CD4-positive, CD25-positive, alpha-beta regulatory T cell (primary cell): ENCODE data around the gene LBHD2. TPM values are rescaled to one million over a fixed set of nuclear protein-coding genes. Genes with fewer than 3 reads are reported as not detected.

ENCODE experiments used
- ATAC-seq, 2 donors: fragments of 150-1000 bp; cut with Tn5 transposase; one replicate each; pipeline ENCODE4 v1.10.0; 2021; ENCODE audit warnings: low read depth in 2 of 2, moderate number of reproducible peaks in 2 of 2, moderate library complexity in 1 of 2
- DNase-seq, 3 donors: peaks; one replicate each; pipeline versions ENCODE4 v3.0.0 to v3.0.0-alpha.2; 2012 to 2022; ENCODE audit warnings: mixed read lengths in 1 of 3
- H3K27ac ChIP-seq: one replicate; pipeline ENCODE4 v1.7.0; 2013; ENCODE audit warnings: mild to moderate bottlenecking, low read length; ENCODE audit not compliant: insufficient read depth, poor library complexity, severe bottlenecking
- H3K27me3 ChIP-seq: one replicate; pipeline ENCODE4 v1.7.0; 2013; ENCODE audit warnings: low read length; ENCODE audit not compliant: control insufficient read depth, insufficient read depth
- H3K36me3 ChIP-seq: one replicate; pipeline ENCODE4 v1.7.0; 2013; ENCODE audit warnings: mild to moderate bottlenecking, low read length, moderate library complexity; ENCODE audit not compliant: control insufficient read depth, insufficient read depth
- H3K4me1 ChIP-seq: 2 replicates; pipeline ENCODE4 v1.7.0; 2013; ENCODE audit warnings: mild to moderate bottlenecking, low read length; ENCODE audit not compliant: insufficient read depth, control insufficient read depth, poor library complexity, severe bottlenecking
- H3K4me3 ChIP-seq: one replicate; pipeline ENCODE4 v1.7.0; 2013; ENCODE audit warnings: low read depth, mild to moderate bottlenecking, low read length, moderate library complexity
- H3K9me3 ChIP-seq, 2 experiments: 1 replicate in 1 of 2; 2 replicates in 1 of 2; pipeline ENCODE4 v1.7.0; 2013; ENCODE audit warnings: low read length in 2 of 2, mild to moderate bottlenecking in 1 of 2, moderate library complexity in 1 of 2; ENCODE audit not compliant: control insufficient read depth in 2 of 2
- H3K27ac Mint-ChIP-seq, 3 donors: one replicate each; pipeline ENCODE4 v1.8.0; 2020 to 2022; ENCODE audit warnings: mild to moderate bottlenecking in 3 of 3, mixed read lengths in 3 of 3, moderate library complexity in 2 of 3
- H3K27me3 Mint-ChIP-seq: one replicate; pipeline ENCODE4 v1.8.0; 2022; ENCODE audit warnings: mild to moderate bottlenecking, mixed read lengths
- H3K36me3 Mint-ChIP-seq: one replicate; pipeline ENCODE4 v1.8.0; 2020; ENCODE audit warnings: mixed read lengths
- H3K4me1 Mint-ChIP-seq, 4 donors: one replicate each; pipeline ENCODE4 v1.8.0; 2020 to 2022; ENCODE audit warnings: mixed read lengths in 4 of 4, mild to moderate bottlenecking in 1 of 4
- H3K4me3 Mint-ChIP-seq, 4 donors: one replicate each; pipeline ENCODE4 v1.8.0; 2020 to 2022; ENCODE audit warnings: mild to moderate bottlenecking in 4 of 4, mixed read lengths in 4 of 4, moderate library complexity in 3 of 4
- H3K9me3 Mint-ChIP-seq, 7 donors: one replicate each; pipeline ENCODE4 v1.8.0; 2020 to 2022; ENCODE audit warnings: mixed read lengths in 7 of 7, mild to moderate bottlenecking in 3 of 7, moderate library complexity in 2 of 7
- polyA plus RNA-seq, 4 donors: library from polyadenylated mRNA; unstranded; fragments of 300-500 nt; fragmentation: Illumina TruSeq; gene quantifications; one replicate each; pipeline ENCODE4 v1.2.3, GENCODE V29; 2021
- total RNA-seq: library from RNA; stranded (reverse); gene quantifications from one replicate; pipeline ENCODE4 v1.2.3, GENCODE V29; 2022

The LBHD2 gene
- total and polyA plus RNA-seq, 5 donors from 2014 or later, result not detected

- H3K36me3 Mint-ChIP-seq, result no peaks in the 10 kb centered on the region
- H3K27me3 ChIP-seq, result peaks cover 4% of the 10 kb centered on the region
These were observed 19.6 kb upstream of the LBHD2 start for GRCh38 chr14:103064436-103064835.

GRCh38 chr14:103064978-103065377 is 19.0 kb upstream of the LBHD2 start:
- no peaks in the 10 kb centered on the region for H3K36me3 Mint-ChIP-seq
- no peaks in the 10 kb centered on the region for H3K4me1 Mint-ChIP-seq
- no peaks in the 10 kb centered on the region for H3K4me1 ChIP-seq
- no peak overlapping the region for H3K4me3 Mint-ChIP-seq
- DNase-seq (no peak), ATAC-seq (no peak)
- H3K4me3 ChIP-seq, result no peak overlapping the region
- no peaks in the 10 kb centered on the region for H3K27me3 ChIP-seq
- H3K36me3 ChIP-seq, result no peaks in the 10 kb centered on the region
- no peaks in the 10 kb centered on the region for H3K9me3 ChIP-seq
- H3K9me3 Mint-ChIP-seq, result peaks cover 0 to 1% (median 0%) of the 10 kb centered on the region in 7 donors
- peaks cover 13% of the 10 kb centered on the region for H3K27me3 Mint-ChIP-seq
- no peak overlapping the region for H3K27ac Mint-ChIP-seq
- no peak overlapping the region for H3K27ac ChIP-seq

More at GRCh38 chr14:103064436-103064835, 19.6 kb upstream of the LBHD2 start:
- H3K9me3 Mint-ChIP-seq, result peaks cover 0 to 2% (median 0%) of the 10 kb centered on the region in 7 donors
- no peaks in the 10 kb centered on the region for H3K4me1 Mint-ChIP-seq
- Histone ChIP-seq H3K4me1 (no peaks in the 10 kb centered on the region), H3K27ac (no peak overlapping the region), H3K9me3 (no peaks in the 10 kb centered on the region), H3K4me3 (no peak overlapping the region), H3K36me3 (no peaks in the 10 kb centered on the region)
- H3K27ac Mint-ChIP-seq, result no peak overlapping the region
- H3K27me3 Mint-ChIP-seq, result peaks cover 13% of the 10 kb centered on the region
- DNase-seq (no peak), ATAC-seq (no peak)
- no peak overlapping the region for H3K4me3 Mint-ChIP-seq

GRCh38 chr14:103065861-103066260 is 18.1 kb upstream of the LBHD2 start:
- DNase-seq (no peak), ATAC-seq (no peak)
- Mint-ChIP-seq H3K4me3 (no peak overlapping the region), H3K4me1 (no peaks in the 10 kb centered on the region), H3K36me3 (no peaks in the 10 kb centered on the region), H3K27ac (no peak overlapping the region), H3K9me3 (peaks cover 0 to 1% (median 0%) of the 10 kb centered on the region in 7 donors), H3K27me3 (peaks cover 13% of the 10 kb centered on the region)
- no peaks in the 10 kb centered on the region for H3K9me3 ChIP-seq
- no peak overlapping the region for H3K27ac ChIP-seq
- H3K36me3 ChIP-seq, result no peaks in the 10 kb centered on the region
- H3K4me3 ChIP-seq, result no peak overlapping the region
- no peaks in the 10 kb centered on the region for H3K27me3 ChIP-seq
- H3K4me1 ChIP-seq, result no peaks in the 10 kb centered on the region

GRCh38 chr14:103066399-103066798 is 17.6 kb upstream of the LBHD2 start:
- Histone ChIP-seq H3K4me3 (no peak overlapping the region), H3K36me3 (no peaks in the 10 kb centered on the region), H3K27me3 (no peaks in the 10 kb centered on the region), H3K9me3 (no peaks in the 10 kb centered on the region), H3K27ac (no peak overlapping the region), H3K4me1 (no peaks in the 10 kb centered on the region)
- Mint-ChIP-seq H3K4me1 (no peaks in the 10 kb centered on the region), H3K4me3 (no peak overlapping the region), H3K36me3 (no peaks in the 10 kb centered on the region), H3K27ac (no peak overlapping the region), H3K27me3 (peaks cover 13% of the 10 kb centered on the region), H3K9me3 (peaks cover 0 to 1% (median 0%) of the 10 kb centered on the region in 7 donors)
- ATAC-seq (no peak), DNase-seq (no peak)

- no peak for ATAC-seq
- no peak overlapping the region for H3K4me3 Mint-ChIP-seq
- H3K4me3 ChIP-seq, result no peak overlapping the region
- H3K4me1 Mint-ChIP-seq, result no peaks in the 10 kb centered on the region
- no peaks in the 10 kb centered on the region for H3K36me3 Mint-ChIP-seq
- H3K27me3 Mint-ChIP-seq, result peaks cover 13% of the 10 kb centered on the region
- H3K9me3 Mint-ChIP-seq, result peaks cover 0 to 1% (median 0%) of the 10 kb centered on the region in 7 donors
- DNase-seq, result no peak
- no peak overlapping the region for H3K27ac ChIP-seq
- no peaks in the 10 kb centered on the region for H3K4me1 ChIP-seq
- no peaks in the 10 kb centered on the region for H3K9me3 ChIP-seq
- no peaks in the 10 kb centered on the region for H3K36me3 ChIP-seq
- no peaks in the 10 kb centered on the region for H3K27me3 ChIP-seq
- no peak overlapping the region for H3K27ac Mint-ChIP-seq
These were observed 16.6 kb upstream of the LBHD2 start for GRCh38 chr14:103067231-103067954.

GRCh38 chr14:103068351-103069073 is 15.5 kb upstream of the LBHD2 start:
- no peak for ATAC-seq
- Histone ChIP-seq H3K27ac (no peak overlapping the region), H3K36me3 (no peaks in the 10 kb centered on the region), H3K9me3 (no peaks in the 10 kb centered on the region), H3K4me3 (no peak overlapping the region), H3K27me3 (no peaks in the 10 kb centered on the region), H3K4me1 (no peaks in the 10 kb centered on the region)
- H3K4me1 Mint-ChIP-seq, result no peaks in the 10 kb centered on the region
- no peak overlapping the region for H3K27ac Mint-ChIP-seq
- H3K4me3 Mint-ChIP-seq, result no peak overlapping the region
- no peaks in the 10 kb centered on the region for H3K36me3 Mint-ChIP-seq
- no peak for DNase-seq
- H3K9me3 Mint-ChIP-seq, result peaks cover 0 to 1% (median 0%) of the 10 kb centered on the region in 7 donors
- peaks cover 8% of the 10 kb centered on the region for H3K27me3 Mint-ChIP-seq

GRCh38 chr14:103070263-103070885 is 13.6 kb upstream of the LBHD2 start:
- ATAC-seq (no peak), DNase-seq (no peak)
- Mint-ChIP-seq H3K4me1 (peaks cover 0 to 3% (median 0%) of the 10 kb centered on the region in 4 donors), H3K27me3 (peaks cover 14% of the 10 kb centered on the region), H3K4me3 (no peak overlapping the region), H3K36me3 (no peaks in the 10 kb centered on the region), H3K27ac (no peak overlapping the region), H3K9me3 (peaks cover 0 to 1% (median 0%) of the 10 kb centered on the region in 7 donors)
- Histone ChIP-seq H3K27ac (no peak overlapping the region), H3K9me3 (no peaks in the 10 kb centered on the region), H3K4me1 (peaks cover 6% of the 10 kb centered on the region), H3K36me3 (no peaks in the 10 kb centered on the region), H3K27me3 (no peaks in the 10 kb centered on the region), H3K4me3 (no peak overlapping the region)
